IMR-90 (cell line): ENCODE data around the gene FAM171A1. TPM values are rescaled to one million over a fixed set of nuclear protein-coding genes. Genes with fewer than 3 reads are reported as not detected.

Experiments used
- ATAC-seq: fragments of 200-7000 bp; cut with Tn5 transposase; 2 replicates; pipeline ENCODE4 v1.9.1; 2020; ENCODE audit warnings: low read depth, mild to moderate bottlenecking, moderate library complexity
- BruUV-seq: library from RNA; stranded (reverse); fragments of 400-500 nt; replicated peaks from 2 replicates; lab custom pipeline; 2021; lab: Mats Ljungman, UMichigan
- CTCF ChIA-PET: fragments of 300-600 bp; formaldehyde crosslinking; extraction: SDS; loops from one replicate; lab custom pipeline; 2021; ENCODE audit warnings: antibody characterized with exemption; lab: Yijun Ruan, JAX
- POLR2A ChIA-PET: fragments of 300-600 bp; sonication (Branson Sonifier 250); formaldehyde crosslinking; loops from one replicate; lab custom pipeline; 2022; ENCODE audit warnings: antibody characterized with exemption; ENCODE audit not compliant: unreplicated experiment; lab: Charles Lee
- DNase-seq: peaks from one replicate; pipeline ENCODE4 v3.0.0; 2013
- H2AFZ ChIP-seq: replicated peaks from 2 replicates; pipeline ENCODE3; 2013; ENCODE audit warnings: low read length, mild to moderate bottlenecking; ENCODE audit not compliant: poor library complexity
- H2AK5ac ChIP-seq: 2 replicates; pipeline ENCODE4 v1.6.1; 2013; ENCODE audit warnings: low read depth, low read length, inconsistent platforms
- H2AK9ac ChIP-seq: replicated peaks from 2 replicates; pipeline ENCODE3; 2013; ENCODE audit warnings: mild to moderate bottlenecking, low read depth, low read length, moderate library complexity; ENCODE audit not compliant: poor library complexity
- H2BK120ac ChIP-seq: 2 replicates; pipeline ENCODE4 v1.6.1; 2013; ENCODE audit warnings: low read depth, low read length, inconsistent platforms
- H2BK15ac ChIP-seq: 3 replicates; pipeline ENCODE4 v1.6.1; 2013; ENCODE audit warnings: low read depth, low read length, inconsistent platforms
- H2BK20ac ChIP-seq: 2 replicates; pipeline ENCODE4 v1.6.1; 2013; ENCODE audit warnings: low read depth, mild to moderate bottlenecking, inconsistent platforms, low read length, moderate library complexity
- H2BK5ac ChIP-seq: 2 replicates; pipeline ENCODE4 v1.6.1; 2013; ENCODE audit warnings: mild to moderate bottlenecking, low read depth, low read length, inconsistent platforms; ENCODE audit not compliant: poor library complexity, severe bottlenecking
- H3K14ac ChIP-seq: replicated peaks from 2 replicates; pipeline ENCODE4 v1.6.1; 2013; ENCODE audit warnings: low read depth, low read length, inconsistent platforms
- H3K18ac ChIP-seq: 2 replicates; pipeline ENCODE4 v1.6.1; 2013; ENCODE audit warnings: low read depth, low read length, control low read depth
- H3K23ac ChIP-seq: 2 replicates; pipeline ENCODE4 v1.6.1; 2013; ENCODE audit warnings: low read depth, low read length, inconsistent platforms
- H3K27ac ChIP-seq: 2 replicates; pipeline ENCODE4 v1.5.1; 2013; ENCODE audit warnings: mild to moderate bottlenecking, control low read depth, low read length; ENCODE audit not compliant: insufficient read depth
- H3K27me3 ChIP-seq: 2 replicates; pipeline ENCODE4 v1.6.1; 2013; ENCODE audit warnings: low read length; ENCODE audit not compliant: control insufficient read depth, insufficient read depth
- H3K36me3 ChIP-seq: 2 replicates; pipeline ENCODE4 v1.6.1; 2013; ENCODE audit warnings: low read length, mixed read lengths; ENCODE audit not compliant: control insufficient read depth, insufficient read depth
- H3K4ac ChIP-seq: 2 replicates; pipeline ENCODE4 v1.6.1; 2013; ENCODE audit warnings: low read depth, low read length, inconsistent platforms
- H3K4me1 ChIP-seq: 2 replicates; pipeline ENCODE4 v1.6.1; 2013; ENCODE audit warnings: low read length, mixed read lengths; ENCODE audit not compliant: control insufficient read depth, insufficient read depth
- H3K4me2 ChIP-seq: 2 replicates; pipeline ENCODE4 v1.6.1; 2013; ENCODE audit warnings: low read depth, mild to moderate bottlenecking, control low read depth, low read length, moderate library complexity
- H3K4me3 ChIP-seq: 2 replicates; pipeline ENCODE4 v1.5.1; 2013; ENCODE audit warnings: low read depth, mild to moderate bottlenecking, control low read depth, low read length, moderate library complexity; ENCODE audit not compliant: insufficient read depth
- H3K56ac ChIP-seq: 2 replicates; pipeline ENCODE4 v1.6.1; 2013; ENCODE audit warnings: low read length, inconsistent platforms; ENCODE audit not compliant: insufficient read depth; ENCODE audit errors: extremely low read depth
- H3K79me1 ChIP-seq, 2 experiments: 2 replicates each; pipeline ENCODE4 v1.6.1; 2013; ENCODE audit warnings: low read length in 2 of 2, inconsistent platforms in 1 of 2, low read depth in 1 of 2
- H3K9ac ChIP-seq: 2 replicates; pipeline ENCODE4 v1.6.1; 2013; ENCODE audit warnings: low read depth, low read length, control low read depth
- H3K9me1 ChIP-seq: 2 replicates; pipeline ENCODE4 v1.6.1; 2013; ENCODE audit warnings: low read length, inconsistent platforms; ENCODE audit not compliant: insufficient read depth
- H3K9me3 ChIP-seq: 2 replicates; pipeline ENCODE4 v1.6.1; 2013; ENCODE audit warnings: low read length; ENCODE audit not compliant: control insufficient read depth, insufficient read depth
- H4K20me1 ChIP-seq: 2 replicates; pipeline ENCODE4 v1.6.1; 2013; ENCODE audit warnings: low read length, inconsistent platforms; ENCODE audit not compliant: insufficient read depth
- H4K5ac ChIP-seq: 2 replicates; pipeline ENCODE4 v1.6.1; 2013; ENCODE audit warnings: mild to moderate bottlenecking, low read depth, low read length, control low read depth
- H4K8ac ChIP-seq, 2 experiments: 2 replicates each; pipeline ENCODE4 v1.6.1; 2013; ENCODE audit warnings: low read depth in 2 of 2, low read length in 2 of 2, control low read depth in 1 of 2, inconsistent platforms in 1 of 2
- H4K91ac ChIP-seq: 2 replicates; pipeline ENCODE4 v1.6.1; 2013; ENCODE audit warnings: low read depth, low read length, inconsistent platforms; ENCODE audit not compliant: insufficient read depth
- CEBPB ChIP-seq: IDR thresholded peaks from 2 replicates; pipeline ENCODE4 v1.6.1; 2012; ENCODE audit warnings: low read depth, low read length, improper control_type of control experiment
- CTCF ChIP-seq: conservative IDR thresholded peaks from 2 replicates; pipeline ENCODE4 v1.5.1; 2012; ENCODE audit warnings: mild to moderate bottlenecking, low read depth, low read length, improper control_type of control experiment
- ELK1 ChIP-seq: fragments of 150-350 bp; IDR thresholded peaks from 2 replicates; pipeline ENCODE4 v1.6.1; 2016; ENCODE audit warnings: low read depth, mild to moderate bottlenecking, low read length, moderate library complexity, borderline replicate concordance
- FOS ChIP-seq: fragments of 150-350 bp; IDR thresholded peaks from 2 replicates; pipeline ENCODE4 v1.6.1; 2016; ENCODE audit warnings: low read depth, low read length
- MAZ ChIP-seq: IDR thresholded peaks from 2 replicates; pipeline ENCODE4 v1.6.1; 2012; ENCODE audit warnings: low read depth, mild to moderate bottlenecking, low read length, improper control_type of control experiment, moderate library complexity, borderline replicate concordance
- POLR2A ChIP-seq: IDR thresholded peaks from 2 replicates; pipeline ENCODE4 v1.6.1; 2012; ENCODE audit warnings: mild to moderate bottlenecking, low read depth, low read length
- RFX5 ChIP-seq: IDR thresholded peaks from 2 replicates; pipeline ENCODE4 v1.8.0; 2012; ENCODE audit warnings: low read depth, mild to moderate bottlenecking, low read length, moderate library complexity
- WGBS, 2 experiments: methylation state at CpG; one replicate each; pipeline versions ENCODE4 v1.1.5 to v1.1.7; 2013; ENCODE audit warnings: missing lambda C conversion rate in 2 of 2; ENCODE audit not compliant: insufficient read length in 1 of 2; ENCODE audit errors: extremely low coverage in 2 of 2; 5-methylcytosine and 5-hydroxymethylcytosine counted together
- dilution Hi-C: fragments of 300-500 bp; cut with HindIII; formaldehyde crosslinking; loops from one replicate; pipeline ENCODE4 v1.14.3; 2018; ENCODE audit warnings: low sequenced_read_pairs; ENCODE audit not compliant: unreplicated experiment
- in situ Hi-C: fragments of 300-500 bp; cut with MboI; formaldehyde crosslinking; loops from 3 replicates; pipeline ENCODE4 v1.14.3; 2019; ENCODE audit warnings: low sequenced_read_pairs, inconsistent platforms, mixed read lengths
- intact Hi-C: fragments of 100-400 bp; cut with micrococcal nuclease; formaldehyde crosslinking; loops from 2 replicates; pipeline ENCODE4 v1.10.0; 2022
- polyA plus RNA-seq, 3 experiments: library from polyadenylated mRNA; depleted of rRNA; stranded (reverse); fragments of >200 nt; gene quantifications; 2 replicates each; pipeline ENCODE4 v1.2.3, GENCODE V29; 2012; ENCODE audit warnings: low replicate concordance in 1 of 3
- total RNA-seq: library from RNA; depleted of rRNA; stranded (reverse); fragments of >200 nt; gene quantifications from 2 replicates; pipeline ENCODE4 v1.2.3, GENCODE V29; 2012
- TF ChIP-seq, protein P1 (sequence below): fragments of 150-350 bp; IDR thresholded peaks from 2 replicates; pipeline ENCODE4 v1.6.1; 2017; ENCODE audit warnings: mild to moderate bottlenecking, antibody characterized with exemption, low read length, low read depth

Gene FAM171A1
- total and polyA plus RNA-seq, 2 of the 4 experiments (the other 2 are of a cell fraction): 20.3 to 30.6 TPM

DNA sequence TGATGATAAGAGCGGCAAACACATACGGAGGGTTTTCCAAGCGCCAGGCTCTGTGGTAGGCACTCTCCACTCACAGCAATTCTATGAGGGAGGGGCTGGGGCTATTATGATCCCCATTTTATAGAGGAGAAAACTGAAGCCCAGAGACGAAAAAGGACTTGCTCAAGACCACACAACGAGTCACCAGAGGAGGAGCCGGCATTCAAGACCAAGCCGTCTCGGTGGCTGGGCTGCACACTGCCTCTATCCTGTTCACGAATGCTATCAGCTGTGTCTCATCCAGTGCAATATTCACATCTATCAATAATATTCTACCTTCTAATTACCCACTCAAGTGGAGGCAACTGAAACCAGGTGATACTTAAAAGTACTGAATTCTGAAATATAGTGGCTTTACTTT, 134.7 kb downstream of the FAM171A1 start:
- in situ Hi-C loops (no loop called here), dilution Hi-C loops (no loop called here), intact Hi-C loops (no loop called here)
- POLR2A ChIA-PET: no interaction called here
- Histone ChIP-seq H2AK5ac (no peak overlapping the region), H4K8ac (no peak overlapping the region), H2BK20ac (no peak overlapping the region), H3K18ac (no peak overlapping the region), H2AK9ac (no peak overlapping the region), H3K9ac (no peak overlapping the region), H3K14ac (no peak overlapping the region), H3K4me1 (peaks cover 2% of the 10 kb centered on the region; the same call in 1 of the 2 replicates), H3K9me1 (no peaks in the 10 kb centered on the region), H3K23ac (no peak overlapping the region), H3K27me3 (no peaks in the 10 kb centered on the region), H2BK15ac (no peak overlapping the region), H2BK5ac (no peak overlapping the region), H3K9me3 (no peaks in the 10 kb centered on the region), H3K56ac (no peak overlapping the region), H3K79me1 (peaks cover 0 to 9% of the 10 kb centered on the region in 2 experiments; a peak in 1 of 4 replicates), H3K4me2 (no peak overlapping the region), H4K91ac (no peak overlapping the region), H2AFZ (no peak overlapping the region), H3K4me3 (no peak overlapping the region), H3K27ac (no peak overlapping the region), H3K4ac (no peak overlapping the region), H4K20me1 (no peaks in the 10 kb centered on the region), H3K36me3 (no peaks in the 10 kb centered on the region), H2BK120ac (no peak overlapping the region), H4K5ac (no peak overlapping the region)
- ATAC-seq: no peak
- DNase-seq: no peak
- TF ChIP-seq, protein P1, sequence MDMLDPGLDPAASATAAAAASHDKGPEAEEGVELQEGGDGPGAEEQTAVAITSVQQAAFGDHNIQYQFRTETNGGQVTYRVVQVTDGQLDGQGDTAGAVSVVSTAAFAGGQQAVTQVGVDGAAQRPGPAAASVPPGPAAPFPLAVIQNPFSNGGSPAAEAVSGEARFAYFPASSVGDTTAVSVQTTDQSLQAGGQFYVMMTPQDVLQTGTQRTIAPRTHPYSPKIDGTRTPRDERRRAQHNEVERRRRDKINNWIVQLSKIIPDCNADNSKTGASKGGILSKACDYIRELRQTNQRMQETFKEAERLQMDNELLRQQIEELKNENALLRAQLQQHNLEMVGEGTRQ: no peak
- TF ChIP-seq POLR2A (no peak), MAZ (no peak), ELK1 (no peak), FOS (no peak), RFX5 (no peak), CTCF (no peak), CEBPB (0 out of 2 replicates have a peak, but pooled peaks have one; percentile 3)
- CTCF ChIA-PET: no interaction called here
- WGBS, 2 experiments: 75% methylated on average over 3 of the region's 9 CpGs; no CpG with 5 or more reads in 1 of the 2 experiments
- no TSS peak for BruUV-seq
